Esophagus squamous epithelium (tissue), 5 donors: ENCODE measurements around the gene DCTD. TPM values are rescaled to one million over a fixed set of nuclear protein-coding genes. Genes with fewer than 3 reads are reported as not detected.

Source experiments
- DNase-seq: peaks from one replicate; lab custom pipeline; 2025; lab: John Stamatoyannopoulos, UW
- H3K27ac ChIP-seq, 4 donors: fragments of 200-600 bp; sonication (generic); one replicate each; pipeline ENCODE4 v1.5.1; 2016 to 2019; ENCODE audit warnings: mild to moderate bottlenecking in 1 of 4
- H3K27me3 ChIP-seq, 4 donors: fragments of 200-600 bp; sonication (generic); 1 replicate in 3 of 4; 2 replicates in 1 of 4; pipeline versions ENCODE4 v1.5.1 to v1.6.0; 2017 to 2021; ENCODE audit warnings: antibody characterized with exemption in 1 of 4
- H3K36me3 ChIP-seq, 3 donors: fragments of 200-600 bp; sonication (generic); one replicate each; pipeline ENCODE4 v1.5.1; 2016 to 2019
- H3K4me1 ChIP-seq, 3 donors: fragments of 200-600 bp; sonication (generic); one replicate each; pipeline ENCODE4 v1.5.1; 2017 to 2019
- H3K4me3 ChIP-seq, 4 donors: fragments of 200-600 bp; sonication (generic); 1 replicate in 3 of 4; 2 replicates in 1 of 4; pipeline ENCODE4 v1.5.1; 2016 to 2019; ENCODE audit warnings: mild to moderate bottlenecking in 2 of 4, moderate library complexity in 1 of 4
- H3K9me3 ChIP-seq, 3 donors: fragments of 200-600 bp; sonication (generic); one replicate each; pipeline ENCODE4 v1.5.1; 2016 to 2019
- CTCF ChIP-seq, 6 experiments: fragments of 450-650 bp in 4 of 6; fragments of 200-600 bp in 2 of 6; sonication (generic) in 2 of 6; IDR thresholded peaks; one replicate each; pipeline ENCODE4 v1.5.1; 2016 to 2019; ENCODE audit warnings: antibody characterized with exemption in 6 of 6, mild to moderate bottlenecking in 4 of 6, moderate library complexity in 4 of 6
- POLR2A ChIP-seq, 4 donors: fragments of 450-650 bp; IDR thresholded peaks; one replicate each; pipeline ENCODE4 v1.6.1; 2017; ENCODE audit warnings: antibody characterized with exemption in 4 of 4, mild to moderate bottlenecking in 4 of 4, moderate library complexity in 3 of 4
- WGBS, 2 donors: methylation state at CpG; one replicate each; pipeline ENCODE4 v1.1.5; 2018; 5-methylcytosine and 5-hydroxymethylcytosine counted together
- intact Hi-C: fragments of 100-400 bp; cut with DNase I; formaldehyde crosslinking; loops from one replicate; pipeline ENCODE4 v1.15.0; 2022
- total RNA-seq, 4 donors: library from RNA; depleted of rRNA; stranded (reverse); fragments of >200 nt; gene quantifications; one replicate each; pipeline ENCODE4 v1.1.0, GENCODE V29; 2016
- donor health status: DM: yes; HTN: yes; CAD: no.

DCTD gene
- total RNA-seq, 4 donors from 2014 or later, result 43.6 to 72.9 (median 57.2) TPM

GRCh38 chr4:182881914-182882313 lies 35.3 kb downstream of the DCTD start:
- Histone ChIP-seq H3K27me3 (no peaks in the 10 kb centered on the region), H3K4me3 (no peak overlapping the region), H3K36me3 (peaks cover 0 to 54% (median 8%) of the 10 kb centered on the region in 3 donors), H3K27ac (no peak overlapping the region), H3K9me3 (peaks cover 0 to 12% (median 4%) of the 10 kb centered on the region in 3 donors), H3K4me1 (peaks cover 0 to 5% (median 0%) of the 10 kb centered on the region in 3 donors)
- no peak for DNase-seq
- TF ChIP-seq POLR2A (IDR thresholded peaks at IDR 0.05), result no peak
- no peak for TF ChIP-seq CTCF (IDR thresholded peaks at IDR 0.05)
- intact Hi-C loops, result no loop called here
- 86 to 90% methylated on average over 12 to 16 of the region's 16 CpGs for WGBS, 2 donors

GRCh38 chr4:182880387-182881356 lies 36.5 kb downstream of the DCTD start:
- DNase-seq, result no peak
- Histone ChIP-seq H3K4me3 (peak overlapping the region in 1 of 4 donors; percentile 4), H3K27ac (no peak overlapping the region), H3K36me3 (peaks cover 0 to 54% (median 5%) of the 10 kb centered on the region in 3 donors), H3K27me3 (no peaks in the 10 kb centered on the region), H3K4me1 (peaks cover 0 to 5% (median 0%) of the 10 kb centered on the region in 3 donors), H3K9me3 (peaks cover 0 to 12% (median 4%) of the 10 kb centered on the region in 3 donors)
- TF ChIP-seq POLR2A (IDR thresholded peaks at IDR 0.05) (no peak), CTCF (IDR thresholded peaks at IDR 0.05) (no peak)
- intact Hi-C loops, result no loop called here
- WGBS, 2 donors, result 60 to 71% methylated on average over 19 to 20 of the region's 26 CpGs

GRCh38 chr4:182879913-182880312 lies 37.3 kb downstream of the DCTD start:
- Histone ChIP-seq H3K4me3 (no peak overlapping the region), H3K4me1 (peaks cover 0 to 5% (median 0%) of the 10 kb centered on the region in 3 donors), H3K27ac (no peak overlapping the region), H3K27me3 (no peaks in the 10 kb centered on the region), H3K9me3 (peaks cover 0 to 6% (median 0%) of the 10 kb centered on the region in 3 donors), H3K36me3 (peaks cover 0 to 54% (median under 1%) of the 10 kb centered on the region in 3 donors)
- WGBS, 2 donors, result 91 to 98% methylated on average over 9 of the region's 9 CpGs
- DNase-seq, result no peak
- intact Hi-C loops, result no loop called here
- TF ChIP-seq CTCF (IDR thresholded peaks at IDR 0.05) (no peak), POLR2A (IDR thresholded peaks at IDR 0.05) (no peak)

GRCh38 chr4:182878633-182879495 lies 38.3 kb downstream of the DCTD start:
- intact Hi-C loops, result no loop called here
- Histone ChIP-seq H3K9me3 (no peaks in the 10 kb centered on the region), H3K27me3 (no peaks in the 10 kb centered on the region), H3K4me1 (peaks cover 0 to 5% (median 0%) of the 10 kb centered on the region in 3 donors), H3K36me3 (peaks cover 0 to 54% (median 0%) of the 10 kb centered on the region in 3 donors), H3K4me3 (no peak overlapping the region), H3K27ac (no peak overlapping the region)
- WGBS, 2 donors, result 89 to 92% methylated on average over 2 to 5 of the region's 16 CpGs
- TF ChIP-seq POLR2A (IDR thresholded peaks at IDR 0.05) (no peak), CTCF (IDR thresholded peaks at IDR 0.05) (no peak)
- no peak for DNase-seq
